ACC112 (cell line): Measurements from ENCODE around the gene DPYSL5.

Source experiments
- H2AFZ ChIP-seq: fragments of 200-600 bp; sonication (generic); one replicate; pipeline ENCODE4 v1.6.0; 2017; ENCODE audit warnings: antibody characterized with exemption, low read length; ENCODE audit not compliant: unreplicated experiment
- H3K27ac ChIP-seq: fragments of 200-600 bp; sonication (generic); 2 replicates; pipeline ENCODE4 v1.5.1; 2014; ENCODE audit warnings: low read depth, mild to moderate bottlenecking, antibody characterized with exemption, low read length, moderate library complexity
- H3K27me3 ChIP-seq: fragments of 200-600 bp; sonication (generic); 2 replicates; pipeline ENCODE4 v1.6.1; 2014; ENCODE audit warnings: mild to moderate bottlenecking, antibody characterized with exemption, low read length, moderate library complexity, mixed read lengths; ENCODE audit not compliant: insufficient read depth
- H3K36me3 ChIP-seq: fragments of 200-600 bp; sonication (generic); 2 replicates; pipeline ENCODE4 v1.6.1; 2016; ENCODE audit warnings: mild to moderate bottlenecking, antibody characterized with exemption, low read length, moderate library complexity, mixed read lengths; ENCODE audit not compliant: insufficient read depth
- H3K4me1 ChIP-seq: fragments of 200-600 bp; sonication (generic); one replicate; pipeline ENCODE4 v1.6.1; 2016; ENCODE audit warnings: low read length, mixed read lengths; ENCODE audit not compliant: insufficient read depth, unreplicated experiment, control insufficient read depth
- H3K4me3 ChIP-seq: fragments of 200-600 bp; sonication (generic); 2 replicates; pipeline ENCODE4 v1.5.1; 2014; ENCODE audit warnings: mild to moderate bottlenecking, low read depth, low read length
- H3K79me2 ChIP-seq: fragments of 200-600 bp; sonication (generic); one replicate; pipeline ENCODE4 v1.6.0; 2016; ENCODE audit warnings: low read length; ENCODE audit not compliant: control insufficient read depth, unreplicated experiment, insufficient read depth

The DPYSL5 gene

GRCh38 chr2:26847655-26848335 is at the start of gene DPYSL5:
DPYSL5 (plus strand) TSS chr2:26848132; CDS start chr2:26898500, 50,368 bp downstream.
- H3K27ac ChIP-seq, result no peak within 1 kb of the TSS
- H3K27me3 ChIP-seq, result peaks cover 85% of the 10 kb centered on the region
- peak within 1 kb of the TSS; percentile 65 for H3K4me3 ChIP-seq
- H3K4me1 ChIP-seq, result no peaks in the 10 kb centered on the region
- H3K79me2 ChIP-seq, result no peaks in the 10 kb centered on the region
- H3K36me3 ChIP-seq, result no peaks in the 10 kb centered on the region
- H2AFZ ChIP-seq, result no peak within 1 kb of the TSS

DNA sequence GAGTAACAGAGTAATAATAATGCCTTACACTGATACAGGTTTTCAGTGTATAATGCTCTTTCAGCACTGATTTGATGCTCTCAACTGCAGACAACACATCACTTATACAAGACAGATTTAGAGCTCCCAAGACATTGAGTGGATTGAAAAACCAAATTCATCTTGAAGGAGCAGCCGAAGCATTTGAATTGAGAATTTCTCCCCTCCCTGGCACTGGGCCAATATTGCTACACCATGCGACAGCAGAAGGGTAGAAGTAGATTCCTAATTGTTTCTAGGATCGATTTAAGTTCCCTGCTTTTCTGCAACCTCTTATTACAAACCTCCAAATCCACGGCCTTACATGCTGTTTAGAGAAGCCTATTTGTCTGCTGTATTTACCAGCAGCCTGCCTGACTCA is 46.6 kb upstream of the DPYSL5 start:
- Histone ChIP-seq H3K27me3 (no peaks in the 10 kb centered on the region), H3K27ac (no peak overlapping the region), H3K4me1 (no peaks in the 10 kb centered on the region), H3K36me3 (peaks cover 4% of the 10 kb centered on the region; the same call in 1 of the 2 replicates), H3K79me2 (no peaks in the 10 kb centered on the region), H3K4me3 (no peak overlapping the region), H2AFZ (no peak overlapping the region)

DNA sequence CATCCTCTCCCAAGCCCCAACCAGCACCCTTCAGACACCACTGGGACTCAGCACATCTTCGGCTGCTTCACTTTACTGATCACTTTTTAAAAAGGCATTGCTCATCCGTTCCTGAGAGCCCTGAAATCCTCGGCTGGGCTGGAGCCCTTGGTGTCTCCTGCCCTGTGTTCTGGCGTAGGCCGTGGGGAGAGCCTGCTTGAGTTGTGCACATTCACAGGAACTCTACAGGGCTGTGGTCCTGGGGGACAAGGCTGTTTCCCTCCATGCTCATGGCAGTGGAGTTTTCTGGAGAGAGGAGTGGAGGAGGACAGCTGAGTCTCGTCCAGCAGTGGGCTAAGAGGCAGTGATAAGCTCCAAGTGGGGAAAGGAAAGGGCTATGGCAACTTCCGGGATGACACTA is 46.1 kb upstream of the DPYSL5 start:
- Histone ChIP-seq H3K36me3 (no peaks in the 10 kb centered on the region), H3K27ac (no peak overlapping the region), H3K4me3 (no peak overlapping the region), H2AFZ (no peak overlapping the region), H3K79me2 (no peaks in the 10 kb centered on the region), H3K27me3 (no peaks in the 10 kb centered on the region), H3K4me1 (no peaks in the 10 kb centered on the region)

DNA sequence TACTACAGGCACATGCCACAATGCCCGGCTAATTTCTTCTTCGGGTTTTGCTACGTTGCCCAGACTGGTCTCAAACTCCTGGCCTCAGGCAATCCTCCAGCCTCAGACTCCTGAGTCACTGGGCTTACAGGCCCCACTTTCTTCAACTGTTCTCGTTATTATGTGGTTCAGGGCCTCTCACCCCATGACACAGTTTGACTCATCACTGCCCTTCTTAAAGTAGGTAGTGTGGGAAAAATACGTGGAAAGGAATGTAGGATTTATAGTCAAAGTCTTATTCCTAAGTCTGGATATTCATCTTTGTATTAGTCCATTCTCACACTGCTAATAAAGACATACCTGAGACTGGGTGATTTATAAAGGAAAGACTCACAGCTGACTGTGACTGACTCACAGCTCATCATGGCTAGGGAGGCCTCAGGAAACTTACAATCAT is 42.7 kb upstream of the DPYSL5 start:
- Histone ChIP-seq H3K36me3 (no peaks in the 10 kb centered on the region), H3K4me3 (no peak overlapping the region), H3K79me2 (no peaks in the 10 kb centered on the region), H3K27ac (peak overlapping the region; percentile 33; the same call in 1 of the 2 replicates), H2AFZ (no peak overlapping the region), H3K27me3 (peaks cover 3% of the 10 kb centered on the region; the same call in 1 of the 2 replicates), H3K4me1 (no peaks in the 10 kb centered on the region)

GRCh38 chr2:26807788-26808460 is 40.0 kb upstream of the DPYSL5 start:
- H3K4me3 ChIP-seq, result no peak overlapping the region
- no peaks in the 10 kb centered on the region for H3K4me1 ChIP-seq
- no peaks in the 10 kb centered on the region for H3K79me2 ChIP-seq
- H3K27me3 ChIP-seq, result peaks cover 12% of the 10 kb centered on the region; the same call in 1 of the 2 replicates
- no peaks in the 10 kb centered on the region for H3K36me3 ChIP-seq
- no peak overlapping the region for H3K27ac ChIP-seq
- no peak overlapping the region for H2AFZ ChIP-seq

GRCh38 chr2:26809211-26809610 is 38.7 kb upstream of the DPYSL5 start:
- Histone ChIP-seq H3K4me3 (no peak overlapping the region), H3K79me2 (no peaks in the 10 kb centered on the region), H2AFZ (no peak overlapping the region), H3K36me3 (no peaks in the 10 kb centered on the region), H3K27me3 (peaks cover 15% of the 10 kb centered on the region; the same call in 1 of the 2 replicates), H3K27ac (no peak overlapping the region), H3K4me1 (no peaks in the 10 kb centered on the region)

- H3K79me2 ChIP-seq, result no peaks in the 10 kb centered on the region
- no peak overlapping the region for H3K4me3 ChIP-seq
- H3K27me3 ChIP-seq, result peaks cover 15% of the 10 kb centered on the region; the same call in 1 of the 2 replicates
- no peak overlapping the region for H2AFZ ChIP-seq
- no peaks in the 10 kb centered on the region for H3K4me1 ChIP-seq
- H3K36me3 ChIP-seq, result no peaks in the 10 kb centered on the region
- H3K27ac ChIP-seq, result no peak overlapping the region
These were observed 37.9 kb upstream of the DPYSL5 start for GRCh38 chr2:26809876-26810577.

DNA sequence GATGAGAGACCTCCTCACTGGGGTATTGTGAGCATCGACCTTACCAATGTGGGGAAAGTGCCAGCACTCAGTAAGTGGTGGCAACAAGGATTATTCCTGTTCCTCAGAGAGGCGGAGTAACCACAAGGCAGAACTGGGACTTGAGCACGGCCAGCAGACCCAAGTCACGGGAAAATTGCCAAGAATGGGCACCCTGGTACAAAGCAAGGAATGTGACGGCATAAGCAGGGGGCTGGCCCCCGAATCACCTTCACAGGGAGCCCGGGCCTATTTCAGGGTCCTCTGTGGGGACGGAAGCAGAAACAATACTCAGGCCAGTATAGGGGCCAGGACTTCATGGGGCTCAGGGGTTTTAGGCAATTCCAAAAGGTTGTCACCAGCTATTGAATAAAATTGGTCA is 36.7 kb upstream of the DPYSL5 start:
- Histone ChIP-seq H2AFZ (no peak overlapping the region), H3K27ac (no peak overlapping the region), H3K4me3 (no peak overlapping the region), H3K79me2 (no peaks in the 10 kb centered on the region), H3K27me3 (peaks cover 15% of the 10 kb centered on the region; the same call in 1 of the 2 replicates), H3K4me1 (no peaks in the 10 kb centered on the region), H3K36me3 (no peaks in the 10 kb centered on the region)

GRCh38 chr2:26811791-26812694 is 35.9 kb upstream of the DPYSL5 start:
- no peaks in the 10 kb centered on the region for H3K4me1 ChIP-seq
- peaks cover 23% of the 10 kb centered on the region for H3K27me3 ChIP-seq
- H3K4me3 ChIP-seq, result no peak overlapping the region
- H3K36me3 ChIP-seq, result no peaks in the 10 kb centered on the region
- no peak overlapping the region for H2AFZ ChIP-seq
- H3K79me2 ChIP-seq, result no peaks in the 10 kb centered on the region
- no peak overlapping the region for H3K27ac ChIP-seq

GRCh38 chr2:26812731-26813130 is 35.2 kb upstream of the DPYSL5 start:
- H3K27me3 ChIP-seq, result peaks cover 28% of the 10 kb centered on the region
- no peaks in the 10 kb centered on the region for H3K79me2 ChIP-seq
- no peaks in the 10 kb centered on the region for H3K36me3 ChIP-seq
- H3K4me1 ChIP-seq, result no peaks in the 10 kb centered on the region
- no peak overlapping the region for H2AFZ ChIP-seq
- no peak overlapping the region for H3K4me3 ChIP-seq
- H3K27ac ChIP-seq, result no peak overlapping the region
